NOMO-1 (cell line): Measurements from ENCODE around the gene ADAMTS8.

Experiments used
- DNase-seq, 2 experiments: peaks; one replicate each; lab custom pipeline; 2025; ENCODE audit not compliant: unreplicated experiment in 2 of 2; lab: John Stamatoyannopoulos, UW

The ADAMTS8 gene

DNA sequence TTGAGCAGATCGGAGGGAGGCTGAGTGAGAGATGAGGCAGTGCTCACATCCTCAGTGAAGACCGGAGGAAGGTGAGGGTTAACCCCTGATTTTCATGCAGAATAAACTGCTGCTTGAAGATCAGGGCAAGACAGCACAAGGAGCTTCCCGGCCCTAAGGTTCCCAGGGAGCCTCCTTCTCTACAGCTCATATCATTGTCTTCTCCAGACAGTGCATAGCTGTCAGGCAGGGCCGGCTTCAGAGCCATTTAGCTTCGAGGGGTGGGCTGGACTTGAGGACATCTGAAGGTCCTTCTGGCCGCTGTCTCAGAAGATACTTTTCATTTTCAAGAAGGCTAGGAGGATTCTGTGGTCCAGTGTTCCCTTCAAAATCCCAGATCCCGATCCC, 7.2 kb downstream of the ADAMTS8 start:
- DNase-seq = no peak

DNA sequence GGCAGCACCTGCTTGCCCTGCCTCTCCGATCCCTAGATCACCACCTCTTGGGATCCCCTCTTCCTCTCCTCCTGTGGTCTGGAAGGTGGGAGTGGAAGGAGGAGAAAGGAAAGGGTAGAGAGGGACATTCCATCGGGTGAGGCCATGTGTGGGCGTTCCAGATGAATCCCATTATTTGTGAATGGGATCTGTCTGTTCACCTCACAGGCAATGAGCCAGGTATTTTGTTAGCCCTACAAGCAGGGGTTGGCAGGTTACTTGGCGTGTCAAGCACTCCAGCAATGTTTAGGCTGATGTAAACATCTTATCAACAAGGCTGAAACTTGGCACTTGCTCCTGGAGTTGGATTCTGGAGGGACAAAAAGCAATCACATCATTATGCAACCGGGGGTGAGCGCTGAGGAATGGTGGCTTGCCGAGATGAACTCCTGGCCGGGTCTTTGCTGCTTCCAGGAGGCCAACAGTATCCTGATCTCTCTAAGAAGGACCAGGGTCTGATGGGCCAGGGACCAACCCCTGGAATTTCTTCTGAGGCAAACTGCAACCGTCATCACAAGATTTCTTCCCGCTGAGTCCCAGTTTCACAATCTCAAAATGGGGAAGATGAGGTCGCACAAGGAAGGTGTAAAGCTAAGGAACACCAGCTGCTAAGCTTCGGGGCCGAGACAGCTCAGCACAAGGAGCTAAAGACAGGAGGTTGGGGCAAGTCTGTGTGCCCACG, 7.8 kb downstream of the ADAMTS8 start:
- DNase-seq = peak in 1 of 2 experiments; percentile 28

- DNase-seq = no peak
Measured at GRCh38 chr11:130418756-130419155, 9.7 kb downstream of the ADAMTS8 start.

GRCh38 chr11:130418210-130418609, 10.2 kb downstream of the ADAMTS8 start:
- no peak for DNase-seq

DNA sequence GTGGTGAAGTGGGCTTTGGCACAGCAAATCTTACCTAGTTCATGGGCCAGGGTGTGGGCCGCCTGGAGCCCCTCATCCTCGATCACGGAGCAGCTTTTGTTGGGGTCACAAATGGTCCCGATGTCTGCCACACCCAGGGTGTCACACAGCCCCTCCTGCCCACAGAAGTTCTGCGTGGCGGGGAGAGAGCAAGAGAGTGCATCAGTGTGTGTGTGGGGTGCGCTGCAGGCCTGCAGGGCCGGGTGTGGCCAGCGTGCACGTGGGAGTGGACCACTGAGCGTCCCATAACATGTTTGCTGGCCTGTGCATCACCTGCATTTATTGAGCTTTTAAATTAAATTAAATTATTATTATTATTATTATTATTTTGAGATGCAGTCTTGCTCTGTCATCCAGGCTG, 11.5 kb downstream of the ADAMTS8 start:
- no peak for DNase-seq

GRCh38 chr11:130416530-130416882, 11.9 kb downstream of the ADAMTS8 start:
- no peak for DNase-seq

- no peak for DNase-seq
Measured at GRCh38 chr11:130415731-130416529, 12.5 kb downstream of the ADAMTS8 start.

- no peak for DNase-seq
Measured at GRCh38 chr11:130414107-130415080, 14.0 kb downstream of the ADAMTS8 start.

DNA sequence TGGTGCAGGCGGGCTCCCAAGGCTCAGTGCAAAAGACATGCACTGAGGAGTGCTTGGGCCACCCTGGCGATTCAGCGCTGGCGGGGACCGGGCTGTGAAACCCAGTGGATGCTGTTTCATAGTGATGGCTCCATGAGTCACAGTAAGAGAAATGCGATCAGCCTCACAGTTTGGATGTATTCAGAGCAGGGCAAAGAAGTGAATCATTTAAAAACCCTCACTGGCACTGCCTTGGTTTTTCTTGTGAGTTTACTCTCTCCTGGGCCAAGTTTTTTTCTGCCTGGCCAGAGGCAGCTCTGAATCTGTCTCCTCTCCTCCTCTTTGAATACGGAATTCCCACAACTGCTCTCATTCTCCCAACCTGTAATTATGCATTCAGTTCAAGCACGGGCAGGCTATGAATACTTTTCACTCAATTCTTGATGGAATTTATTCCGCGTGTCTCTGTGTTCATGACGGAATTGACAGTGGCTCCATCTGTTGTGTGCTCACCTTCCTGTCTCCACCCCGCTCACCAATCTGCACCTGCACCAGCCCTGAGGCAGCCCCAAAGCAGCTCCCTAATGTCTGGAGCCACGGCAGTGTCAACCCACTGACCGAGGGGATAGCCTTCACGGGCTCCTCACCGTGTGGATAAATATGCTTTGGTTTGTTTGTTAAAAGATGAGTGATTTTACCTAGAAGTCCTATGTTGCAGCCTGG, 14.9 kb downstream of the ADAMTS8 start:
- no peak for DNase-seq

DNA sequence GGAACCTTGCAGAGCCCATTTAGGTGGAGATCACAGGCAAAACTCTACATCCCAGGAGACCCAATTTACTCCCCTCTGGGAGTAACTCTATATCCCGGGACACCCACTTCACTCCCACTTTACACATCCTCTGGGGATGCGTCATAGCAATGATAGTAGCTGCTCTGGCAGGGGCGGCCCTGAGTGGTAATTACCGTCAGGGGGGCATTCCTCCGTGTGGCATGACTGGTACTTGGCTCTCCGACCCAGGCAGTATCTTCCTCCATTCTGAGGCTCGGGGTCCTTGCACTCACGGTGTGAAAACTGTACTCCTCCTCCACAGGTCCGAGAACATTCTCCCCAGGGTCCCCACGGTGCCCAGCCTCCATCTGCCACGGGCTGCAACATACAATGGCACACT, 17.2 kb downstream of the ADAMTS8 start:
- no peak for DNase-seq

- no peak for DNase-seq
Measured at GRCh38 chr11:130409594-130410388, 18.6 kb downstream of the ADAMTS8 start.

- DNase-seq = no peak
Measured at GRCh38 chr11:130408901-130409300, 19.5 kb downstream of the ADAMTS8 start.

DNA sequence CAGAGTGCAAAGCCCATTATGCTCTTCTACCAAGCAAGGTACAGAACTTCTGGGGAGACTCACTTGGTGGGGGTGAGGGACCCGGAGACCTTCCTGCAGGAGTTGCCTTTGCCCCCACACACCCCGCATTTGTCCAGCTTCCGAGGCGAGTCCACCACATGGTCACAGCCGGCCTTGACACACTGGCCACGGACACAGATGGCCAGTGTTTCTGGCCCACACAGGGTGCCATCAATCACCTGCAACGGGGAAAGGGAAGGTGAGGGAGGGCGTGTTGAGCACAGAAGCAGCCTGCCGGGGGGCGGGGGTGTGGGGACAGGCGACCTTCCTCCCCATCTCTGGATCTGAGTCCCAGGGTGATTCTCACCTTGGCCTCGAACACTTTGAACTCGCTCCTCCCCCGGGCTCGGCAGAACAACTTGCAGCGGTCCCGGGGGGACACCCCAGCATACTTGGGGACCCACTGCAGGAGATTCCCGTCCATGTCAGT, 20.0 kb downstream of the ADAMTS8 start:
- DNase-seq = no peak

GRCh38 chr11:130407978-130408377, 20.4 kb downstream of the ADAMTS8 start:
- DNase-seq = no peak

- no peak for DNase-seq
Measured at GRCh38 chr11:130405428-130405827, 23.0 kb downstream of the ADAMTS8 start.

DNA sequence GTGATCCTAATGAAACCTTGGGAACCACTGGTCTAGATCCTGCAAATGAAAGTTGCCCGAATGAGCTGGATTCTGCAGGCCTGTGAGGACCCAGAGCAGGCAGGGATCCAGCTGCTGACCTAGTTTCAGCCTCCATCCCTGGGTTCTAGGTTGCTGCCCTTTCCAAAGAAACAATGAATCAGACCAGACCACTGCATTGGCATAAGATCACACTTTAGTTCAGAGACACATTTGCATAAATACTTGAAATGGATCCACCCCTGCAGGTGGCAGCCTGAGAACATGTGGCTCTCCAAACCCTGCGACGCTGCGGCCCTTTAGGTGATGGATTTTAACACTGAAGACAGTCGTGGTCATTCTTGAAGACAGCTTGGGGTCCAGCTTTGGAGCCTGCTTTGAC, 23.7 kb downstream of the ADAMTS8 start:
- no peak for DNase-seq

GRCh38 chr11:130403967-130404366, 24.4 kb downstream of the ADAMTS8 start:
- DNase-seq = no peak

DNA sequence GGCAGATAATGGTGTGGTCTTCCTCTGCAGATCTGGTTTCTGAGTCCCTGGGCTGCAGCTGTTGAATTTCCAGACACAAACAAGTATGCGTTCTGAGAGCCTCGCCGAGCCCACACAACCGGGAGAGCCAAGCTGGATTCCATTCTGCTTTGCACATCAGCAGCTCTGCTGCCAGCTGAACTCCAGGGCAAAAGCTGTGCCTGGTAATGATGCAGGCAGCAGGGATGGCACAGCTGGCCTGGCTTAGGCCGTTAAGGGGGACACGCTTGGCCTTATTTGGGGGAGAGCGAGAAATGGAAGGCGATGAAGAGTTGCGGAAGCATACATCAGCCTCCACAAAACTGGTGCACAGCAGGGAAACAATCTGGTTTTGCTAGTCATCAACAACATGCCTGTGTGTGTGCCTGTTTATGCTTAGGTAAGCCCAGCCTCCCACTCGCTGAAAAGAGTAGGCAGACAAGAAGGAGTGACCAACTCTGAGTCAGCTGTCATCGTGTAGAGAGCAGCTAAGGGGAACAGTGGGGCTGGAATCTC, 25.1 kb downstream of the ADAMTS8 start:
- DNase-seq = no peak

- DNase-seq = peak; percentile 23 to 56
Measured at GRCh38 chr11:130402570-130402969, 25.8 kb downstream of the ADAMTS8 start.
